ENCODE measurements around the gene AASDH. TPM values are rescaled to one million over a fixed set of nuclear protein-coding genes. Genes with fewer than 3 reads are reported as not detected.

The AASDH gene
- polyA plus RNA-seq, 2 of the 4 experiments (the other 2 are of a cell fraction): 4.8 to 12.2 TPM

DNA sequence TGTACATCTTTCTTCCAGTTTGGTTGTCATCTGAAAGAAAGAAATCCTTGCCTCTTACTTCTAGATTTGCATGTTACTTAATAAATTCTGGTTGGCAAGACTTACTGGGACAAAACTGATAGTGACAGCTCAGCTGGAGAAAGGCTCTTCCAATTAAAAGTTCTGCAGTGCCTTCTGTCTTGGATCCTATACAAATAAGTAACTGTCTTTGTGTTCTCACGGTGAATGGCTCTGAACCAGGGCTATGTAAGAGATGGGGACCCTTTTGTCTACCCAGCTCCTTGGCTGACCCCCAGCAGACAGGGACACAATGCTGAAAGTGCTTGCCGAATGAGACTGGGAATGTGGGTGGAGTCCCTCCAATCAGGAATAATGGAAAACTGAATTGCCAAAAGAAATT is 89.5 kb downstream of the AASDH start:
- Histone ChIP-seq H3K4me3 (no peak overlapping the region), H3K27ac (no peak overlapping the region), H3K4me1 (no peaks in the 10 kb centered on the region), H3K4me2 (no peak overlapping the region), H3K9me3 (no peaks in the 10 kb centered on the region)
- CTCF ChIA-PET: interaction anchor here (0.7 to 1.4 kb wide), 2 partner anchors 249 to 349 kb away, joined by 3 to 4 read pairs; partner anchors contain the start of gene CEP135
- FAIRE-seq (no peak), ATAC-seq (no peak), DNase-seq (ENCODE audit: low read depth in 1 of 2, low spot score in 1 of 2) (no peak)
- POLR2A ChIA-PET: no interaction called here
- WGBS (ENCODE audit: missing lambda C conversion rate): 56% methylated on average over 2 of the region's 2 CpGs
- no peak for TF ChIP-seq MYC (IDR thresholded peaks at IDR 0.05; ENCODE audit: borderline replicate concordance, low read length)
- TF ChIP-seq, protein P1, sequence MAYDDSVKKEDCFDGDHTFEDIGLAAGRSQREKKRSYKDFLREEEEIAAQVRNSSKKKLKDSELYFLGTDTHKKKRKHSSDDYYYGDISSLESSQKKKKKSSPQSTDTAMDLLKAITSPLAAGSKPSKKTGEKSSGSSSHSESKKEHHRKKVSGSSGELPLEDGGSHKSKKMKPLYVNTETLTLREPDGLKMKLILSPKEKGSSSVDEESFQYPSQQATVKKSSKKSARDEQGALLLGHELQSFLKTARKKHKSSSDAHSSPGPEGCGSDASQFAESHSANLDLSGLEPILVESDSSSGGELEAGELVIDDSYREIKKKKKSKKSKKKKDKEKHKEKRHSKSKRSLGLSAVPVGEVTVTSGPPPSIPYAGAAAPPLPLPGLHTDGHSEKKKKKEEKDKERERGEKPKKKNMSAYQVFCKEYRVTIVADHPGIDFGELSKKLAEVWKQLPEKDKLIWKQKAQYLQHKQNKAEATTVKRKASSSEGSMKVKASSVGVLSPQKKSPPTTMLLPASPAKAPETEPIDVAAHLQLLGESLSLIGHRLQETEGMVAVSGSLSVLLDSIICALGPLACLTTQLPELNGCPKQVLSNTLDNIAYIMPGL (CRISPR knock-in tag; IDR thresholded peaks at IDR 0.05; ENCODE audit: borderline replicate concordance): no peak
- TF ChIP-seq KDM1A (IDR thresholded peaks at IDR 0.05; ENCODE audit: low read depth): no peak
- TF ChIP-seq JUN (IDR thresholded peaks at IDR 0.05): no peak
- TF ChIP-seq, protein P2, sequence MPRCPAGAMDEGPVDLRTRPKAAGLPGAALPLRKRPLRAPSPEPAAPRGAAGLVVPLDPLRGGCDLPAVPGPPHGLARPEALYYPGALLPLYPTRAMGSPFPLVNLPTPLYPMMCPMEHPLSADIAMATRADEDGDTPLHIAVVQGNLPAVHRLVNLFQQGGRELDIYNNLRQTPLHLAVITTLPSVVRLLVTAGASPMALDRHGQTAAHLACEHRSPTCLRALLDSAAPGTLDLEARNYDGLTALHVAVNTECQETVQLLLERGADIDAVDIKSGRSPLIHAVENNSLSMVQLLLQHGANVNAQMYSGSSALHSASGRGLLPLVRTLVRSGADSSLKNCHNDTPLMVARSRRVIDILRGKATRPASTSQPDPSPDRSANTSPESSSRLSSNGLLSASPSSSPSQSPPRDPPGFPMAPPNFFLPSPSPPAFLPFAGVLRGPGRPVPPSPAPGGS (IDR thresholded peaks at IDR 0.05): no peak

DNA sequence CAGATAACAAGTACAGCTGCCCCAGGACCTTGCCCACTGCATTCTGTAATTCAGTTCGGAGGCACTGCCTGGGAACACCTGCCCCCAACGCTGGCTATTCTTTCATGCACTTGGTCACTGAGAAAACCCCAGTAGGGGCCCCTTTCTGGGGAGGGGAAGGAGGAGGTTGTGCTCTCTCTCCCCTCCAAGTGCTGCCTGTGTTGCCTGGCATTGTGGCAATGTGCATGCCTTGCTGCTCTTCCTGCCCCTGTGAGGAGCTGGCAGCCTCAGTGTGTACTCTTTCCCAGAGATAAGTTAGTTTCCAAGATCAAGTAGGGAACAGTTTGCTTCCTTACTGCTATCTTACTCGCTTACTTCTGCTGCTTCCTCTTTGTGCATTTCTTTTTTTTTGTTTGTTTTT is 90.8 kb downstream of the AASDH start:
- Histone ChIP-seq H3K27ac (no peak overlapping the region), H3K9me3 (no peaks in the 10 kb centered on the region), H3K4me1 (no peaks in the 10 kb centered on the region), H3K4me2 (no peak overlapping the region), H3K4me3 (no peak overlapping the region)
- no peak for TF ChIP-seq RCOR1 (IDR thresholded peaks at IDR 0.05; ENCODE audit: low read depth, low read length)
- TF ChIP-seq, protein P2 (IDR thresholded peaks at IDR 0.05): no peak
- no peak for TF ChIP-seq CBX8 (IDR thresholded peaks at IDR 0.05)
- TF ChIP-seq FOSB (CRISPR knock-in tag; IDR thresholded peaks at IDR 0.05): no peak
- TF ChIP-seq MAFK (IDR thresholded peaks at IDR 0.05; ENCODE audit: partially characterized antibody): no peak
- TF ChIP-seq HOXB13 (CRISPR knock-in tag; IDR thresholded peaks at IDR 0.05; ENCODE audit: low read depth): no peak
- TF ChIP-seq, protein P3, sequence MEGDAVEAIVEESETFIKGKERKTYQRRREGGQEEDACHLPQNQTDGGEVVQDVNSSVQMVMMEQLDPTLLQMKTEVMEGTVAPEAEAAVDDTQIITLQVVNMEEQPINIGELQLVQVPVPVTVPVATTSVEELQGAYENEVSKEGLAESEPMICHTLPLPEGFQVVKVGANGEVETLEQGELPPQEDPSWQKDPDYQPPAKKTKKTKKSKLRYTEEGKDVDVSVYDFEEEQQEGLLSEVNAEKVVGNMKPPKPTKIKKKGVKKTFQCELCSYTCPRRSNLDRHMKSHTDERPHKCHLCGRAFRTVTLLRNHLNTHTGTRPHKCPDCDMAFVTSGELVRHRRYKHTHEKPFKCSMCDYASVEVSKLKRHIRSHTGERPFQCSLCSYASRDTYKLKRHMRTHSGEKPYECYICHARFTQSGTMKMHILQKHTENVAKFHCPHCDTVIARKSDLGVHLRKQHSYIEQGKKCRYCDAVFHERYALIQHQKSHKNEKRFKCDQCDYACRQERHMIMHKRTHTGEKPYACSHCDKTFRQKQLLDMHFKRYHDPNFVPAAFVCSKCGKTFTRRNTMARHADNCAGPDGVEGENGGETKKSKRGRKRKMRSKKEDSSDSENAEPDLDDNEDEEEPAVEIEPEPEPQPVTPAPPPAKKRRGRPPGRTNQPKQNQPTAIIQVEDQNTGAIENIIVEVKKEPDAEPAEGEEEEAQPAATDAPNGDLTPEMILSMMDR (IDR thresholded peaks at IDR 0.05): no peak
- no peak for TF ChIP-seq KDM5A (IDR thresholded peaks at IDR 0.05)
- TF ChIP-seq, protein P4, sequence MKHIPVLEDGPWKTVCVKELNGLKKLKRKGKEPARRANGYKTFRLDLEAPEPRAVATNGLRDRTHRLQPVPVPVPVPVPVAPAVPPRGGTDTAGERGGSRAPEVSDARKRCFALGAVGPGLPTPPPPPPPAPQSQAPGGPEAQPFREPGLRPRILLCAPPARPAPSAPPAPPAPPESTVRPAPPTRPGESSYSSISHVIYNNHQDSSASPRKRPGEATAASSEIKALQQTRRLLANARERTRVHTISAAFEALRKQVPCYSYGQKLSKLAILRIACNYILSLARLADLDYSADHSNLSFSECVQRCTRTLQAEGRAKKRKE (CRISPR knock-in tag; IDR thresholded peaks at IDR 0.05; ENCODE audit: low read depth): no peak
- no peak for TF ChIP-seq EP300 (IDR thresholded peaks at IDR 0.05)
- no peak for TF ChIP-seq FOSL2 (IDR thresholded peaks at IDR 0.05)
- TF ChIP-seq FOSL2 (CRISPR knock-in tag; IDR thresholded peaks at IDR 0.05): no peak
- no peak for TF ChIP-seq ZSCAN20 (CRISPR knock-in tag; IDR thresholded peaks at IDR 0.05)
- TF ChIP-seq, protein P1 (CRISPR knock-in tag; IDR thresholded peaks at IDR 0.05; ENCODE audit: borderline replicate concordance): no peak
- no peak for TF ChIP-seq ESRRA (IDR thresholded peaks at IDR 0.05; ENCODE audit: borderline replicate concordance, low read length)
- no peak for TF ChIP-seq MAZ (IDR thresholded peaks at IDR 0.05; ENCODE audit: borderline replicate concordance, low read depth, low read length)
- TF ChIP-seq SMC3 (IDR thresholded peaks at IDR 0.05): no peak
- no peak for TF ChIP-seq GATA3 (IDR thresholded peaks at IDR 0.05; ENCODE audit: borderline replicate concordance)
- no peak for TF ChIP-seq FOXS1 (CRISPR knock-in tag; IDR thresholded peaks at IDR 0.05)
- no peak for TF ChIP-seq HDAC2 (IDR thresholded peaks at IDR 0.05)
- ATAC-seq (no peak), DNase-seq (ENCODE audit: low read depth in 1 of 2, low spot score in 1 of 2) (no peak), FAIRE-seq (no peak)
- POLR2A ChIA-PET: no interaction called here
- 60% methylated on average over 3 of the region's 3 CpGs for WGBS (ENCODE audit: missing lambda C conversion rate)
- CTCF ChIA-PET: interaction anchor here (0.7 kb wide), 1 partner anchor 852 kb away, joined by 4 read pairs; no protein-coding TSS in a partner anchor
